ENCODE data around the gene ITGB1.
"Not testable (repeated sequence)": the region's sequence is repeated elsewhere in the genome, so short reads cannot be mapped to it uniquely, and the experiment has no call there.

Gene ITGB1

GRCh38 chr10:32905466-32905865 lies 52.6 kb downstream of the ITGB1 start:
- Histone ChIP-seq H3K9ac (ENCODE audit: low read length) (no peak overlapping the region), H3K18ac (ENCODE audit: low read length) (no peak overlapping the region), H3K36me3 (ENCODE audit: control insufficient read depth, insufficient read depth, low read length) (no peaks in the 10 kb centered on the region), H2AK5ac (ENCODE audit: low read length) (no peak overlapping the region), H3K4ac (ENCODE audit: low read depth, low read length) (no peak overlapping the region), H2BK15ac (replicated peaks; ENCODE audit: low read depth) (no peak overlapping the region), H3K4me2 (ENCODE audit: low read length) (no peak overlapping the region), H3K27ac (ENCODE audit: low read depth, low read length) (no peak overlapping the region), H4K8ac (ENCODE audit: low read depth, low read length) (no peak overlapping the region), H2BK120ac (ENCODE audit: low read depth, low read length) (no peak overlapping the region), H3K23ac (ENCODE audit: low read length) (no peak overlapping the region), H3K79me1 (ENCODE audit: low read length) (no peaks in the 10 kb centered on the region), H3K56ac (ENCODE audit: low read length) (no peak overlapping the region), H3K79me2 (ENCODE audit: control insufficient read depth, insufficient read depth, low read length) (no peaks in the 10 kb centered on the region), H3K4me1 (ENCODE audit: control insufficient read depth, low read depth, low read length) (no peaks in the 10 kb centered on the region), H3K27me3 (ENCODE audit: insufficient read depth, low read length, poor library complexity) (no peaks in the 10 kb centered on the region), H3K4me3 (ENCODE audit: low read length) (no peak overlapping the region), H2BK5ac (ENCODE audit: low read length) (no peak overlapping the region), H4K5ac (ENCODE audit: low read length) (no peak overlapping the region)
- no peak for DNase-seq
- no CpG with 5 or more reads among the region's 3 CpGs for WGBS (ENCODE audit: extremely low coverage, insufficient coverage, low lambda C conversion rate)

- Histone ChIP-seq H2BK120ac (ENCODE audit: low read depth, low read length) (no peak overlapping the region), H3K4me1 (ENCODE audit: control insufficient read depth, low read depth, low read length) (no peaks in the 10 kb centered on the region), H3K36me3 (ENCODE audit: control insufficient read depth, insufficient read depth, low read length) (no peaks in the 10 kb centered on the region)
These were observed 56.2 kb downstream of the ITGB1 start for GRCh38 chr10:32901815-32902214.

GRCh38 chr10:32895200-32895968 lies 62.6 kb downstream of the ITGB1 start:
- not testable (repeated sequence) for H3K4me3 ChIP-seq (ENCODE audit: low read length); H2AK5ac ChIP-seq (ENCODE audit: low read length); H3K79me2 ChIP-seq (ENCODE audit: control insufficient read depth, insufficient read depth, low read length); H3K56ac ChIP-seq (ENCODE audit: low read length); H3K4ac ChIP-seq (ENCODE audit: low read depth, low read length); H4K5ac ChIP-seq (ENCODE audit: low read length); H3K4me2 ChIP-seq (ENCODE audit: low read length); H3K18ac ChIP-seq (ENCODE audit: low read length); H3K27me3 ChIP-seq (ENCODE audit: insufficient read depth, low read length, poor library complexity); H3K23ac ChIP-seq (ENCODE audit: low read length); DNase-seq; H2BK5ac ChIP-seq (ENCODE audit: low read length); H2BK120ac ChIP-seq (ENCODE audit: low read depth, low read length); H3K27ac ChIP-seq (ENCODE audit: low read depth, low read length); H3K4me1 ChIP-seq (ENCODE audit: control insufficient read depth, low read depth, low read length); H3K36me3 ChIP-seq (ENCODE audit: control insufficient read depth, insufficient read depth, low read length); H4K8ac ChIP-seq (ENCODE audit: low read depth, low read length); H3K79me1 ChIP-seq (ENCODE audit: low read length); H3K9ac ChIP-seq (ENCODE audit: low read length); H2BK15ac ChIP-seq (replicated peaks; ENCODE audit: low read depth)
- no CpG with 5 or more reads among the region's 7 CpGs for WGBS (ENCODE audit: extremely low coverage, insufficient coverage, low lambda C conversion rate)

More at GRCh38 chr10:32901815-32902214, 56.2 kb downstream of the ITGB1 start:
- H3K27ac ChIP-seq (ENCODE audit: low read depth, low read length), result no peak overlapping the region
- H2AK5ac ChIP-seq (ENCODE audit: low read length), result no peak overlapping the region
- H3K56ac ChIP-seq (ENCODE audit: low read length), result no peak overlapping the region
- WGBS (ENCODE audit: extremely low coverage, insufficient coverage, low lambda C conversion rate), result no CpG with 5 or more reads among the region's 9 CpGs
- H2BK15ac ChIP-seq (replicated peaks; ENCODE audit: low read depth), result no peak overlapping the region
- no peak overlapping the region for H3K9ac ChIP-seq (ENCODE audit: low read length)
- H4K5ac ChIP-seq (ENCODE audit: low read length), result no peak overlapping the region
- H4K8ac ChIP-seq (ENCODE audit: low read depth, low read length), result no peak overlapping the region
- no peaks in the 10 kb centered on the region for H3K79me2 ChIP-seq (ENCODE audit: control insufficient read depth, insufficient read depth, low read length)
- no peak overlapping the region for H3K18ac ChIP-seq (ENCODE audit: low read length)
- no peak for DNase-seq
- H2BK5ac ChIP-seq (ENCODE audit: low read length), result no peak overlapping the region
- no peak overlapping the region for H3K4me2 ChIP-seq (ENCODE audit: low read length)
- no peaks in the 10 kb centered on the region for H3K27me3 ChIP-seq (ENCODE audit: insufficient read depth, low read length, poor library complexity)
- H3K23ac ChIP-seq (ENCODE audit: low read length), result no peak overlapping the region
- no peak overlapping the region for H3K4me3 ChIP-seq (ENCODE audit: low read length)
- H3K79me1 ChIP-seq (ENCODE audit: low read length), result no peaks in the 10 kb centered on the region
- no peak overlapping the region for H3K4ac ChIP-seq (ENCODE audit: low read depth, low read length)

GRCh38 chr10:32893916-32894664 lies 63.9 kb downstream of the ITGB1 start:
- Histone ChIP-seq H3K36me3 (ENCODE audit: control insufficient read depth, insufficient read depth, low read length) (peaks cover 2% of the 10 kb centered on the region), H3K4me3 (ENCODE audit: low read length) (no peak overlapping the region), H2BK15ac (replicated peaks; ENCODE audit: low read depth) (no peak overlapping the region), H3K56ac (ENCODE audit: low read length) (no peak overlapping the region), H2BK5ac (ENCODE audit: low read length) (no peak overlapping the region), H2BK120ac (ENCODE audit: low read depth, low read length) (no peak overlapping the region), H2AK5ac (ENCODE audit: low read length) (no peak overlapping the region), H3K4me1 (ENCODE audit: control insufficient read depth, low read depth, low read length) (no peaks in the 10 kb centered on the region), H3K9ac (ENCODE audit: low read length) (no peak overlapping the region), H3K18ac (ENCODE audit: low read length) (no peak overlapping the region), H3K4me2 (ENCODE audit: low read length) (no peak overlapping the region), H3K4ac (ENCODE audit: low read depth, low read length) (no peak overlapping the region), H3K23ac (ENCODE audit: low read length) (no peak overlapping the region), H3K79me1 (ENCODE audit: low read length) (no peaks in the 10 kb centered on the region), H4K5ac (ENCODE audit: low read length) (no peak overlapping the region), H3K27me3 (ENCODE audit: insufficient read depth, low read length, poor library complexity) (no peaks in the 10 kb centered on the region), H4K8ac (ENCODE audit: low read depth, low read length) (no peak overlapping the region), H3K79me2 (ENCODE audit: control insufficient read depth, insufficient read depth, low read length) (no peaks in the 10 kb centered on the region), H3K27ac (ENCODE audit: low read depth, low read length) (no peak overlapping the region)
- WGBS (ENCODE audit: extremely low coverage, insufficient coverage, low lambda C conversion rate), result no CpG with 5 or more reads among the region's 2 CpGs
- no peak for DNase-seq

- H4K5ac ChIP-seq (ENCODE audit: low read length), result no peak overlapping the region
- peak; percentile 86 for DNase-seq
- H3K56ac ChIP-seq (ENCODE audit: low read length), result no peak overlapping the region
- no peaks in the 10 kb centered on the region for H3K27me3 ChIP-seq (ENCODE audit: insufficient read depth, low read length, poor library complexity)
- no peak overlapping the region for H3K18ac ChIP-seq (ENCODE audit: low read length)
- no peak overlapping the region for H2BK5ac ChIP-seq (ENCODE audit: low read length)
- no peak overlapping the region for H2AK5ac ChIP-seq (ENCODE audit: low read length)
- H3K9ac ChIP-seq (ENCODE audit: low read length), result no peak overlapping the region
- H3K27ac ChIP-seq (ENCODE audit: low read depth, low read length), result no peak overlapping the region
- peaks cover 2% of the 10 kb centered on the region for H3K36me3 ChIP-seq (ENCODE audit: control insufficient read depth, insufficient read depth, low read length)
- no peaks in the 10 kb centered on the region for H3K4me1 ChIP-seq (ENCODE audit: control insufficient read depth, low read depth, low read length)
- H3K4me3 ChIP-seq (ENCODE audit: low read length), result no peak overlapping the region
- H4K8ac ChIP-seq (ENCODE audit: low read depth, low read length), result no peak overlapping the region
- no peak overlapping the region for H3K23ac ChIP-seq (ENCODE audit: low read length)
- H3K79me1 ChIP-seq (ENCODE audit: low read length), result no peaks in the 10 kb centered on the region
- no CpG with 5 or more reads among the region's 3 CpGs for WGBS (ENCODE audit: extremely low coverage, insufficient coverage, low lambda C conversion rate)
- no peak overlapping the region for H3K4me2 ChIP-seq (ENCODE audit: low read length)
- H3K79me2 ChIP-seq (ENCODE audit: control insufficient read depth, insufficient read depth, low read length), result no peaks in the 10 kb centered on the region
- H2BK15ac ChIP-seq (replicated peaks; ENCODE audit: low read depth), result no peak overlapping the region
- H2BK120ac ChIP-seq (ENCODE audit: low read depth, low read length), result no peak overlapping the region
- H3K4ac ChIP-seq (ENCODE audit: low read depth, low read length), result no peak overlapping the region
These were observed 64.6 kb downstream of the ITGB1 start for GRCh38 chr10:32893434-32893833.

All from mesendoderm (in vitro differentiated cells).